ENCODE measurements around the gene ISY1.
"Not testable (repeated sequence)": the region's sequence is repeated elsewhere in the genome, so short reads cannot be mapped to it uniquely, and the experiment has no call there.

Gene ISY1

DNA sequence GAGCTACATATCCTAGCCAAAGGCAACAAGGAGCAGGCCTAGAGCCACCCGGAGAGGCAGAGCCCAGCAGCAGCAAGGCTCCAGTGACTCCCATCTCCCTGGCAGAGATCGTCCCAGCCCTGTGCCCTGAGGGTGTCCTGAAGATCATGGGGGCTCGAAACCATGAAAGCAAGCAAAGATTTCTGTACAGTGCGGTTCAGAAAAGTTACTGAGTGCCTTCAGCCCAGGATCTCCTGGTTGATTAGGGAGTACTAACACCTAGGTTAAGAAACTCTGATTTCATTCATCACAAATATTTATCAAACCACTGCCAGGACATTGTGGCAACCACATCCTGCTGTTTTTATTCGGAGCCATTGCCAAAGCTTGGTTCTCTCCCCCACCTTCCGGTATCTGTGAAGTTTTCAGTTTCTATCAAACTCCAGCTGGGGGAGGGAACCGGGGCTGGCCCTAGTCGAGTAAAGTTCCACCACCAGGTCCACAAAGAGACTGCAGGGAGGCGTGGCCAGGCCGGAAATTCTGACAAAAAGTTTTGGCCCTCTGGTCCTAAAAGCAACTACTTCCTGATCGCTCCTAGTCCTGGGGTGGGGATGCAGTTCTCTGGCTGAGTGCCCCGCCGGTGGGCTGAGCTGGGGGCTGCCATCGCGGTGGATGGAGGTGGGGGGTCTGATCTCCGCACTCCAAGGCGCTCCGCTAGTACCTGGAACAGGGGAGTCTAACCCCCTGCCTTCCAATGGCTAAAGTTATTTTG is 40.4 kb downstream of the ISY1 start:
- DNase-seq, result peak; percentile 85

DNA sequence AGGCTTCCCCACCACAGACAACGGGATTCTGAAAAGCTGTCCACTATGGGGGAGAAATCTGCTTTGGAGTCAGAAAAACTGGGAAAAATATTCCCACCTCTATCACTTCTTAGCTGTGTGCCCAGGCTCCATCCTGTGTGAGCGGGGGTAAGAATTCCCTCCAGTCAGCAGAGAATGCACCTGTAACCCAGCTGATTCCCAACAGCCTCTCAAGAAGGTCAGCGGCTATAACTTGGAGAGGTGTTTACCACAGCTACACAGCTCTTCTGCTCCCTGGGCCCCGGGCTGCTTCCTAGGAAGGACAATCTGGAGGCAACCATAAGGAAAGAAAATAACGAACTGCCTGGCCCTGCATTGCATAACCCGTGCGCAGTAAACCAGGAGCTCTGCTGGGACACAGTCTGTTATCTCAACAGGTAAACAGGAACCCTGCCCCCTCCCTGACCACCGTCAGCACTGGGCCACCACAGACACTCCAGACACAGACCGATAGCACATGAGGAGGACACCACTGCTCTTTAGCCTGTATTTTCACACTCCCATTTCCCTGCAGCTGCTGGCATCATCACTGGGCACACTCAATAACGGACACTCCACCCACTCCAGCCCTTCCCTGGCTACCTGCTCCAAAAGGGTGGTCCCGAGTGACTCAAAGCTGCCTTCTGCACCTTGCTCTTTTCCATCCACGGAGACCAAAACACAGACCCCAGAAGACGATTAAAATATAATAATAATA is 41.3 kb downstream of the ISY1 start:
- no peak for DNase-seq

DNA sequence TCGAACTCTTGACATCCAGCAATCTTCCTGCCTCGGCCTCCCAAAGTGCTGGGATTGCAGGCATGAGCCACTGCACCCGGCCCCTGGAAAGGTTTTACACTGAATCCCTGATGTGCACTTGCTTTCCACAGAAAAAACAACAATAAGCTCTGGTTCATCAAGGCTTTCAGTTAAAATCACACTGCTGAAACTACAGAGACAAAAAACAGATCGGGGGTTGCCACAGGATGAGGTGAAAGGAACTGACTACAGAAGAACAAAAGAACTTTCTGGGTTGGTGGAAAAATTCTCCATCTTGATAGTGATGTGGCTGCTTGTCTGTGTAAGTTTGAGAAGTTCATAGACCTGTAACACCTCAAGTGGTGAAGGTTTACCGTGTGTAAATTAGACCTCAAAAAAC is 42.1 kb downstream of the ISY1 start:
- no peak for DNase-seq

DNA sequence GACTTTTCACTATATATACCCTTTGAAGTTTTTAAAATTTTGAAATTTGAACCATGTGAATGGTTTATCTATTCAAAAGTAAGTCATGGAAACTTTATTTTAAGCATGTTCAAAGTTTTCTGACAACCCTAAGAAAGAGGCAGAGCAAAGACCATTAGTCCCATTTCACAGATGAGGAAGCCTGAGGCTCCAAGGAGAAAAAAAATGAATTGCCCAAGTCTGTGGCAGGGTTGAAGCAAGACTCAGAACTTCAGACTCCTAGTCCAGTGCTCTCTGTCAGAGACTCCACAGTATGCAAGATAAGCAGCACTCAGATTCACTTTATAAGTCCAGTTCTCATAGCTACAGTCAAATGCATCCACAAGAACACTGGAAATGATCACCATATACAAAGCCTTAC is 43.7 kb downstream of the ISY1 start:
- DNase-seq, result no peak

DNA sequence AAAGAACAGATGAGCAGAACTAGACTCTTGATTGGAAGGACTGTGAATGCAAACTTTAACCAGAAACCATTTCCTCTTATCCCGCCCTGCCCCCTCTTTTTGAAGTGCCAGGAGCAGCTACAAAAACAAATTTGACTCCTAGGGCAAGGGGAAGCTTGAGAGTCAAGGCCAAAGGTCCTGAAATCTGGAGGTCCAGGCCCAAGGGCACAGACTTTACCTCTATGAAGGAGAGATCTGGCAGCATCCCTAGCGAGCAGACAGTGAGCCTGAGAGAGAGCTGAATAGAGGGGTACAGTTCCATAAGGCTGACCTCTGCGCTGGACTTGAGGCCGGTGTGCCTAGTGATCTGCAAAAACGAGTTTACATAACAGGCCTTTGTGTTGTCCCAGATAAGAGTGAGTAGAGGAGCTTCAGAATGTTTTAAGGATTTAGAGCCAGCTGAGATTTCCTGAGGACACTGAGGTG is 44.3 kb downstream of the ISY1 start:
- no peak for DNase-seq

DNA sequence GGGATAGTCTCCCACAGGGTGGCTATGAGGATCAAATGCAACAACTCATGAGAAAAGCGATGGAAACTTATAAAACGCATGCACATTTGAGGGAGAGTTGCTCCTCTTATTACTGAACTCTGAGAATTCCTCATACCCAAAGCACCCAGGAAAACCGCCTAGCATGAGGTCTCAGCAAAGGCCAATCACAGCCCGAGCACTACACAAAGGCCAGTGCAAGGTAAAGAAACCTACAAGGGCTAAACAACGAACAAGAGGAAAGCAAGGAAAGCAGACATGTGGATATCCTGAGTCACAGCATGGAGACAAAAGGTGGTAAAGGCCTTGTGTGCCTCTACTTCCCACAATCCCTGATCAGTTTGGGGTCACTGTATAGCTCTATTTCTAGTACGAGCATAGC is 46.4 kb downstream of the ISY1 start:
- DNase-seq, result no peak

DNA sequence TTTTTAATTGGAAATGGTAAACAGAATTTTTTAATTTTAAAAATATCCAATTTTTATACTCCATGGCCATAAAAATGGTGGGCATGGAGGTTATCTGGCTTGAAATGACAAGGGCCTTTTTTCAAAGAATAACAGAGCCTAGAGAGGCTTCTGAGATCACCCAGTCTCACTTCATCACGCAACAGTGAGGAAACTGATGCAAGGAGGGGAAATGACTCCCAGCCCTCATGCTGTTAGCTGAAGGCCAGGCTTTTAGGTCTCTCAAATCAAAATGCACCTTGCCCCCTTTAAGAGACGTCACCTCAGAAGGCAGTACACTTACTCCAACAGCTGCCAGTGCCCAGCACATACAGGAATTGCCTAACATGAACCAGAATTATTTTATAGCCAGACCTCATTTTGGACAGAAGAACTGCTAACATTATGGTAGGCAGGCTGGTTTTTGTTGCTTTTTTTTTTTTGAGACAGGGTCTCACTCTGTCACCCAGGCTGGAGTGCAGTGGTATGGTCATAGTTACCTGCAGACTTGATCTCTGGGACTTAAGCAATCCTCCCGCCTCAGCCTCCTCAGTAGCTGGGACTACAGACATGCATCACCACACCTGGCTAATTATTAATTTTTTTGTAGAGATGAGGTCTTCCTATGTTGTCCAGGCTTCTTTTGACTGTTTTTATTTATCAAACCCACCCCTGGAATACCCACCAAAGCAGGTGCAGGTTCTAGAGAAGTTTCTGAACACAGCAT is 48.4 kb downstream of the ISY1 start:
- DNase-seq, result no peak

DNA sequence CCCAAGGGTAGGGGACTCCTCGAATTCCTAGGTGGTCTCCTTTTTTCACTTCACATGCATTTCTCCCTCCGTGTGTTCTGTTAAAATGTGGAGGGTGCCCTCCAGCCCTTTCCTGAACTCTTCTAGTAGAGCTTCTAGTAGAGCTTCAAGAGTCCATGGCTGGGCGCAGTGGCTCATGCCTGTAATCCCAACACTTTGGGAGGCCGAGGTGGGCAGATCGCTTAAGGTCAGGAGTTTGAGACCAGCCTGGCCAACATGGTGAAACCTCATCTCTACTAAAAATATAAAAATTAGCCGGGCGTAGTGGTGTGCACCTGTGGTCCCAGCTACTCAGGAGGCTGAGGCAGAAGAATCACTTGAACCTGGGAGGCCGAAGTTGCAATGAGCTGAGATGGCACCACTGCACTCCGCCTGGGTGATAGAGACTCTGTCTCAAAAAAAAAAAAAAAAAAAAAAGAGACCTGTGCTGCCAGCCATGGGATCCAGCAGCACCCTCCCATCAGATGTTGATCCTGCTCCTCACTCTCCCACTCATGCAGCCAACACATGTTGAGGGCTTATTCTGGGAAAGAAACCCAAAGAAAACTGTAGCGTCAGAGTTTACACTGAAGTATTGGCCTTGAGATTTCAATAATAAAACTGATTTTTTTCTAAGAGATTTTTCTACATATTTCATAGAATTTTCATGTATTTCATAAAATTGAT is 49.6 kb downstream of the ISY1 start:
- not testable (repeated sequence) for DNase-seq

DNA sequence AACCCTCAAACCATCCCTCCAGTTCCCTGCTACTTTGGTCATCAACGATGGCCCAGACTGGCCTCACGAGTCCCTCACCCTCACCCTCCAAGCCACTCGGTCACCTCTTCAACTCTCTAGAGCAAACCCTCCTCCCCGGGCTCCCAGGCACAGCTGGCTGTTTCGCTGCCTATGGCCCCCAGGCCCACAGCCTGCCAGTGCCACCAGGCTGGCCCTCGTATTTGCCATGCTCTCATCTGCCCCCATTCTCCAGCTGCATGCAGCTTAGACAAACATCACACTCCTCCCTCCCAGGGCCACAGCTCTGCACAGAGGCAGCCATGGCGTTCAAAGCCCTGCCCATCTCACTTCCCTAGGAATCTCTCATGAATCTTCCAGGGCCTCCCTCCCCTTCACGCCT is 53.1 kb downstream of the ISY1 start:
- DNase-seq, result no peak

DNA sequence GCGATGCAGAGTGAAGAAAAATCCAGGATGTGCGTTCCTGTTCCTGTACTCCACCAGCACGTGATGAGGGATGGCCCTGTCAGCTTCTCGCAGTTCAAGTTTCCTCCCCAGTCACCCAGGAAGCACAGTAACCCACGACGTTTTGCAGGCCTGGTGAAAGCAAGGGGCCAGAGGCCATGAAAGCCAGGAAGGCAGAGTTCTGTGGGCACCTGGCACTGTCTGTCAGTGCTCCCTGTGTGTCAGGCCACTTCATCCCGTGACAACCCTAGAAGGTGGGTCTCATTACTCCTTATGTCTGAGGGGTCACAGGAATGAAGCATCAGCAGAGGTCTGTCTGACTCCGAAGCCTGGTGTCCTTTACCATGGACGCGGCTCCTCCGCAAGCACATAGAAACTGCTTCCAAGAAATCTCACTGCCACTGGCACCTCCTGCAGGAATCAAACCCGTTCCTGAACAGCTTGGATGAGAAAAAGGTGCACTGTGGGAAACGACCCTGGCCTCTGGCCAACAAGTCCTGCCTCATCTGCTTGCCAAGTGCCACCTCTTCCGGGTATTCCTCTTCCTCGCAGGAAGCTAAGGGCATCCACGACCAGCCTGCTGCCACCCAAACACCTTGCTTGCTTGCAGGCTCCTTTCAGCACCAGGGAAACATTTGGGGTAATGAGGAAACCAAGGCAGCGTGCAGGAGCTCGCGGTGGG is 53.8 kb downstream of the ISY1 start:
- no peak for DNase-seq

DNA sequence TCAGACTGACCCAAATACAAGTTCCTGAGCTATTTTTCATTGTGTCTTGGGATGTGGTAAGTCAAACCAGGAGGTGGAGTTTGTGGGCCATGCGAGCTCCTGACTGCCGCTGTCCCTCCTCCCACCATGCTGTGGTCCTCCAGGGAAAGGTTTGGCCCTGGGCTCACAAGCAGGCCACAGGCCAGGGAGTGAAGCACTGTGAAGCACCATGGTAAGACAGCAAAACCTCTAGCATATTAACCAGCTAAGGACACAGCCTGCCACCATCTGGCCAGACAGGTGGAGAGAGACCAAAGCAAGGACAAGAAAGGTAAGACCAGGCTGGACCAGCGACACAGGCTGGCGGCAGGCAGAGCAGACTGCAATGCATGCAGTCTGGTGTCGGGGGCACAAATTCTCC is 54.5 kb downstream of the ISY1 start:
- DNase-seq, result no peak

DNA sequence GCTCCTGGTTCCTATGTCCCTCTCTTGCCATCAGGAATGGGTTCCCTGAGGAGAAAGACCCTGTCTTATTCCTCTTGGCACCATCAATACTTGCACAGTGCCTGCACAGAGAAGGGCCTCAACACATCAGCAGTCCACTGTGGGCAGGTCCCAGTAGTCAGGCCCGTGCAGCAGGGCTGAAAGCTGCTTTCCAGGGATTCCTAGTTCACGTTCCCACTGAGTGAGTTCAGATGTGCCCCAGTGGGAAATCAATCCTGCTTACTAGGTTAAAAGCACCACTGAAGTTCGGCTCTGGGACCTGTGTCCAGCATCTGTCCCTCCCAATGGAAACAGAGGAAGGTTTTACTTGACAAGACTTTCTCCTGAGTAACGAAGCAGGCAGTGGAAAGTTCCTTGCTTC is 55.0 kb downstream of the ISY1 start:
- DNase-seq, result no peak

DNA sequence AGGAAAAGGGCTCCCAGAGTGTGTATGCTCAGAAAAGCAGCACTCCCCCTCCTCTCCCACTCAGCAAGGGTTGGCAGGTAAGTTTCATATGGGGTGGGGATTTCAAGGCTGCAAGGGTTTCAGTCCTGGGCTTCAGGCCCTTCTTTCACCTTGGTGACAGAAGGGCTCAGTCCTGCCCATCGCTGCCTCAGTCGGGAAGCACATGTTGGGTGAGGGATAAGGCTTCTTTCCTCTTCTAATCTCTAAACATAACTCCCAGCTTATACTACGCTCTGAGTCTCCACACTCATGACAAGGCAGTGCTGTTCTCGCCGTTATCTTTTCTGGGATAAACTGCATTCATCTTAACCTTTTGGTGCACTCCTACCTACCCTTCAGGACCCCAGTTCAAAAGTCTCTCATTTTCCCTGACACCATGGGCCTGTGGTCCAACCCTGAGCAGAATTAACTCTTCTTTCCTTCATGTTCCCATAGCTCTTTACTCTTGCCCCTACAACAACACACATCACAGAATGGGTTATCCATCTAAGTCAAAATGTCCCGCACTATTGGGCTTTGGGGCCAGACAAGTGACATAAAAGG is 56.3 kb downstream of the ISY1 start:
- DNase-seq, result no peak

DNA sequence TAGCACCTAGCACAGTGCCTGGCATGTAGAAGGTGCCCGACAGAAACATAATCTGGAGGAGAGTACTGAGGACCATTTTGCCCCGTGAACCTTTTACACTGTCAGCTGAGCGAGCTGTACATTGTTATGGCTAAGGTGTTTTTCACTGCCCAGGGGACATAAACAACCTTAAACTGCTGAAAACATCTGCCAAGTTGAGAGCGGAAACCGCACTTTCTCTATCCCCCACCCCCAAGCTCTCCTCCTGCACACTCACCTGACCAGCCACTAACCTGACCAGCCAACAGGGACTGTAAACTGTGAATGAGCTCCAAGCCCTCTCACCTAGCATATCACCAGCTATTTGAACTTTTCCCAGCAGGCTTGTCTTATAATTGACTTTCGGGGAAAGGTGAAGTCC is 56.8 kb downstream of the ISY1 start:
- DNase-seq, result no peak

DNA sequence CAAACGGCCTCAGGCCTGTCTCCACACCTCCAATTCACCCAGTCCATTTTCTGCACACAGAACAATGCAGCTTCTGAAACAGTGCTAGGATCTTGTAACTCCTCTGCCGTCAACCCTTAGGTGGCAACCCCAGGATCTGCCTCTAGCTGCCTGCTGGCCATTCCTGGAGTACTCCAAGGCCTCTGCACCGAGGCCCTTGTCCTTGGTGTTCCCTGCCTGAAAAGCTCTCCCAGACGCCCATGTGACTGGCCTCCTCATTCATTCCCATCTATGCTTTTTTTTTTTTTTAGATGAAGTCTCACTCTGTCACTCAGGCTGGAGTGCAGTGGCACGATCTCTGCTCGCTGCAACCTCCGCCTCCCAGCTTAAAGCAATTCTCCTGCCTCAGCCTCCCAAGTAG is 57.6 kb downstream of the ISY1 start:
- no peak for DNase-seq

DNA sequence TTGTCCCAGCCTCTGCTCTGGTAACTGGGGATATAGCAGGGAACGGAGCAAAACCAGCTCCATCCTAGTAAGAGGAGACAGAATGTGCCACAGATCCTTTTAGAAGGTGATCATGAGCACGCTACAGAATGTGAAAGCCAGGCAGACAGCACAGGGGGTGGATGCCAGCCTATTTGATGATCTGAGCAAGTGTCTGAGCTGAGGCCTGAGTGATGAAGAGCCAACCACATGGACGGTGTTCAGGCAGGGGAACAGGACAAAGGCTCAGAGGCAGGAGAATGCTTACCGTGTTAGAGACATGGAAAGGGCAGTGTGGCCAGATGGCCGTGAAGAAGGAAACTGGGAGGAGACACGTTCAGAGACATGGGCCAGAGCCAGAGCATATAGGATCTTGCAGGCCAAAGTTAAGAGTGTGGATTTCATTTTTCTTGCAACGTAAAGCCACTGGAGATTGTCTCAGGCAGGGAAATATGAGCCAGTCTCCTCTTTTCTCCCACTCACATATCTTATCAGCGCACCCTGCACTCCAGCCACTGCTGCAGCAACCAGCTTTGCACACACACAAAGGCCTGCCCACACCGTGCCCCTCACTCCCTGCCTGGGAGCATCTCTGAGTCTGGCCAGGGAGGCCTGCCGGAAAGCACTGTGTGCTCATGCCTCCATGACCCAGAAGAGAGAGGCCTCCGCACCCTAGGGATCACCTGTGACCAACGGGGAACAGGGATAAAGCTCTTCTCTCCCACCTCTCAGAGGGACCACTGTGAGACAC is 59.3 kb downstream of the ISY1 start:
- no peak for DNase-seq

DNA sequence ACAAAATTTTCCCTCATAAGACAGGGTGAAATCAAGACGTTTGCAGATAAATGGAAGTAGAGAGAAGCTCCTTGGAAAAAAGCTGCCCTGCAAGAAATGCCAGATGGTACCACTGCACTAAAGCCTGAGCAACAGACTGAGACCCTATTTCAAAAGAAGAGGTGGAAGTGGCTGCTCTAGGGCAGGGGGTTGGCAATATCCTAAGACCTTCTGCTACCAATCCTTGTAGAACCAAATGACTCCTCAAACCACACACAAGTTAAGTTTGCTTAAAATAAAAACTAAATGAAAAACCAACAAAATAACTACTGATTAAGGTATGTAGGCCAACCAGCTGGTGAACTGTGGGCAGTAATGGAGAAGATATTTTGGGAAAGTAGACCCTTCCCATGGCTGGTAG is 60.6 kb downstream of the ISY1 start:
- DNase-seq, result no peak

DNA sequence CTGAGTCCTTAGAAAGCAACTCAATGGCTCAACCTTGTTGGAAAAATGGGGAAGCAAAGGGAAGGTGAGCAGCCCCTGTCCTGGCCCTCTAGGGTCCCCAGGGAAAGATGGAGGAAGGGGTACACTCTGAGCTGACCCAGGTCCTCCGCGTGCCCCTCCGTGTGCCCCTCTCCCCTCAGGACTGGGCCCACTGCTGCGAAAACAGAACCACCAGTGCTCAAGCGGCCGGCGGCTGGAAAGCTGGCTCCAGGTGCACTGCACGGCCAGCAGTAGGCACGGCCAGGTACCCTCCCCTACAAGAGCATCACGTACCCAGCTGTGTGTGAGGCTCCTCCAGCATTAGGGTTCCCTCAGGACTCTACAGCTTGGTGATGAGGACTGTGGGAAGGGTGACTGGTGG is 65.6 kb downstream of the ISY1 start:
- DNase-seq, result no peak

DNA sequence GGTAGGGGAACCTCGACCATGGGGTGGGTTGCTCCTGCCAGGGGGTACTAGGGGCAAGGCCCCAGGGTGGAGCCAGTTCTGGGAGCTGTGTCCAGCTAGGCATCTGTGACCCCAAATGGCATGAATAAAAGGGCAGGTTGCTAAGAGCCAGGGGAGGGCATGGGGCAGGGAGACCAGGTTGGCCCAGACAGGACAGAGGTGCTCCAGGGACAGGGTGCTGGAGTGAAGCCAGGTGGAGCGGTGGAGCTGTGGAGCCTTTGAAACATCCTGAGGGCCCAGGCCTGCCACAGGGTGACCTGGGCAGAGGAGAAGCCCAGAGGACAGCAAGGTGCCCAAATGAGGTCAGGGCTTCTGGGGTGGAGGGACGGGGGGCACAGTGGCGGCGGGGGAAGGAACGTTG is 72.6 kb downstream of the ISY1 start:
- DNase-seq, result not testable (repeated sequence)

DNA sequence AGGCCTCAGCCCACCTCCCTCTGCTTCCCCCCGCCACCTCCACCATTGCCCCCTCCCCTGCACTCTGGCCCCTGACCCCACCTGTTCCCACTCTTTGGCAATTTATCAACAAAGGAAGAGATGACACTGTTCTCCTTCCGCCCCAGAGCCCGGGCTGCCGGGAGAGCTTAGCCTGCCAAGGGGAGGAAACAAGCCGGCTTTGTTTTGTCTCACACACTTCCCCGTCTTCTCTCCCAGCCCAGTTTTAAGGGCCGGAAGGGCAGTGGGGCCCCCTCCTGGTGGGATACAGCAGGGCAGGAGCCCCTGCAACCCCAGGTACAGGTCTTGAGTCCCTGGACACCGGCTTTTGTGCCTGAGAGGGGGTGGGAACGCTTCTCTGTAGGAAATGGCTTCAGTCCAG is 73.0 kb downstream of the ISY1 start:
- DNase-seq, result peak; percentile 41

DNA sequence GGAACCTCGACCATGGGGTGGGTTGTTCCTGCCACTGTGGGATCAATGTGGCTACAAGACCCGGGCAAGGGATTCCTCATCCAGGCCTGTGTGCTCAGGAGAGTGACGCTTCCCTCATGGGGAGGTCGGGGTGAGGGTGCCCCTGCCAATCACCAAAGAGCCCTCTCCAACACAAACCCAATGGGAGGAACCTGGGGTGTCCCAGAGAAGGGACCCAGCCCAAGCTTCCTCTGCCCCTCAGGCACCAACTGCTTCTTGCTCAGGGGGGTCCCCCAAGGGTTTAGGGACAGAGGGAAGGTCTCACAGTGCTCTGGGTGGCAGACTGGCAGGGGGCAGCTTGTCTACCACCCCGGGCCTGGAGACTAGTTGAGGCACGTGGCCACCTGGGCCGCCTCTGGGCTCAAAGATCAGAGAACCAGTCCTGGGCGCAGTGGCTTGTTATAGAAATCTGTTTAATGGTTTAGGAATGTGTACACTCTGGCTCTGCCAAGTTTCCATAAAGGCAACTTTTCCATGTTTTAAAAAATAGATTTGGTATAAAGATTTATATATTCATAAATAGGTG is 73.6 kb downstream of the ISY1 start:
- DNase-seq, result peak; percentile 28

All from eye (tissue), 1 donor.